Measurements from ENCODE around the gene MMD2.

DNA sequence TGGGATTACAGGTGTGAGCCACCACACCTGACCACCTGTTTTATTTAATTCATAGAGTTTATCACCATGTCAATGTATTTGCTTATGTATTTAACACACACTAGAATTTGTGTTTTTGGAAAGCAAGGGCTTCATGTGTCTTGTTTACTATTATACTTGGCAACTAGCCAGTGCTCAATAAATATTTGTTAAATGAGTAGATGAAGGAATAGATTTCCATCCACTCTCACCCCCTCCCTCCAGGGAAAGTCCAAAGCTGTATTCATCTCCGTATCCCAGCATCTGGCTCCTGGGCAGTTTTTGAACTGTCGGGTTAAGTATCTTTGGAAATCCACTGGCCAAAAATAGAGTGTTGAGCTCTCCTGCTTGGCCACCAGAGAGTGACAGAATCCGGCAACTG is 70.8 kb downstream of the MMD2 start:
- TF ChIP-seq, protein P1, sequence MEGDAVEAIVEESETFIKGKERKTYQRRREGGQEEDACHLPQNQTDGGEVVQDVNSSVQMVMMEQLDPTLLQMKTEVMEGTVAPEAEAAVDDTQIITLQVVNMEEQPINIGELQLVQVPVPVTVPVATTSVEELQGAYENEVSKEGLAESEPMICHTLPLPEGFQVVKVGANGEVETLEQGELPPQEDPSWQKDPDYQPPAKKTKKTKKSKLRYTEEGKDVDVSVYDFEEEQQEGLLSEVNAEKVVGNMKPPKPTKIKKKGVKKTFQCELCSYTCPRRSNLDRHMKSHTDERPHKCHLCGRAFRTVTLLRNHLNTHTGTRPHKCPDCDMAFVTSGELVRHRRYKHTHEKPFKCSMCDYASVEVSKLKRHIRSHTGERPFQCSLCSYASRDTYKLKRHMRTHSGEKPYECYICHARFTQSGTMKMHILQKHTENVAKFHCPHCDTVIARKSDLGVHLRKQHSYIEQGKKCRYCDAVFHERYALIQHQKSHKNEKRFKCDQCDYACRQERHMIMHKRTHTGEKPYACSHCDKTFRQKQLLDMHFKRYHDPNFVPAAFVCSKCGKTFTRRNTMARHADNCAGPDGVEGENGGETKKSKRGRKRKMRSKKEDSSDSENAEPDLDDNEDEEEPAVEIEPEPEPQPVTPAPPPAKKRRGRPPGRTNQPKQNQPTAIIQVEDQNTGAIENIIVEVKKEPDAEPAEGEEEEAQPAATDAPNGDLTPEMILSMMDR (IDR thresholded peaks at IDR 0.05): no peak
- no peak for TF ChIP-seq POLR2AphosphoS5 (IDR thresholded peaks at IDR 0.05)
